ENCODE measurements around the gene TTC12. TPM values are rescaled to one million over a fixed set of nuclear protein-coding genes. Genes with fewer than 3 reads are reported as not detected.

Gene TTC12
- total and polyA plus RNA-seq, 2 of the 8 experiments (the other 6 are each of a cell fraction or from before 2014, with no cell fraction given): 4.7 to 9.0 TPM

DNA sequence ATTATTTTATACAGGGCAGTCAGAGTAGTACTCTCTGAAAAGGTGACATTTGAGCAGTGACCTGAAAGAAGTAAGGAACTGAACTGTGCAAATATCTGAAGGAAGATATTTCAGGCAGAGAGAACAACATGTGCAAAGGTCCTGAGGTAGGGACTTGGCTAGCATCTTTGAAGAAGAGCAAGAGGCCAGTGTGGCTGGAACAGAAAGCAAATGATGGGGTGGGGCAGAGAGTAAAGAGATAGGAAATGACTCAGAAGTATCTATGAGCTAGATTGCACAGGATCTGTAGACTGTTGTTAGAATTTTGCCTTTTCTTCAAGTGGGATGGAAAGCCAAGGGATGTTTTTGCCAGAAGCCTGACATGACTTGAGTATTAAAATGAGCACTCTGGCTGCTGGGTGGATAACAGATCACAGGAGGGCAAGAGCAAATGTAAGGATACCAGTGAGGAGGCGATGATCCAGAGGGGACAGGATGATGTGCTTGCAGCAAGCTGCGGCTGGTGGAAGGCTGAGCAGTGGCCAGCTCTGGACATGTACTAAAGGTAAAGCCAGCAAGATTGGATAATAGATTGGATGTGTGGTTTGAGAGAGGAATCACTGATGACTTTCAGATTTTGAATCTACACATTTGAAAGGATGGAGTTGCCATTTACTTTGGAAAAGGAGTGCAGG lies 33.2 kb upstream of the TTC12 start (continued):
- TF ChIP-seq, protein P1, sequence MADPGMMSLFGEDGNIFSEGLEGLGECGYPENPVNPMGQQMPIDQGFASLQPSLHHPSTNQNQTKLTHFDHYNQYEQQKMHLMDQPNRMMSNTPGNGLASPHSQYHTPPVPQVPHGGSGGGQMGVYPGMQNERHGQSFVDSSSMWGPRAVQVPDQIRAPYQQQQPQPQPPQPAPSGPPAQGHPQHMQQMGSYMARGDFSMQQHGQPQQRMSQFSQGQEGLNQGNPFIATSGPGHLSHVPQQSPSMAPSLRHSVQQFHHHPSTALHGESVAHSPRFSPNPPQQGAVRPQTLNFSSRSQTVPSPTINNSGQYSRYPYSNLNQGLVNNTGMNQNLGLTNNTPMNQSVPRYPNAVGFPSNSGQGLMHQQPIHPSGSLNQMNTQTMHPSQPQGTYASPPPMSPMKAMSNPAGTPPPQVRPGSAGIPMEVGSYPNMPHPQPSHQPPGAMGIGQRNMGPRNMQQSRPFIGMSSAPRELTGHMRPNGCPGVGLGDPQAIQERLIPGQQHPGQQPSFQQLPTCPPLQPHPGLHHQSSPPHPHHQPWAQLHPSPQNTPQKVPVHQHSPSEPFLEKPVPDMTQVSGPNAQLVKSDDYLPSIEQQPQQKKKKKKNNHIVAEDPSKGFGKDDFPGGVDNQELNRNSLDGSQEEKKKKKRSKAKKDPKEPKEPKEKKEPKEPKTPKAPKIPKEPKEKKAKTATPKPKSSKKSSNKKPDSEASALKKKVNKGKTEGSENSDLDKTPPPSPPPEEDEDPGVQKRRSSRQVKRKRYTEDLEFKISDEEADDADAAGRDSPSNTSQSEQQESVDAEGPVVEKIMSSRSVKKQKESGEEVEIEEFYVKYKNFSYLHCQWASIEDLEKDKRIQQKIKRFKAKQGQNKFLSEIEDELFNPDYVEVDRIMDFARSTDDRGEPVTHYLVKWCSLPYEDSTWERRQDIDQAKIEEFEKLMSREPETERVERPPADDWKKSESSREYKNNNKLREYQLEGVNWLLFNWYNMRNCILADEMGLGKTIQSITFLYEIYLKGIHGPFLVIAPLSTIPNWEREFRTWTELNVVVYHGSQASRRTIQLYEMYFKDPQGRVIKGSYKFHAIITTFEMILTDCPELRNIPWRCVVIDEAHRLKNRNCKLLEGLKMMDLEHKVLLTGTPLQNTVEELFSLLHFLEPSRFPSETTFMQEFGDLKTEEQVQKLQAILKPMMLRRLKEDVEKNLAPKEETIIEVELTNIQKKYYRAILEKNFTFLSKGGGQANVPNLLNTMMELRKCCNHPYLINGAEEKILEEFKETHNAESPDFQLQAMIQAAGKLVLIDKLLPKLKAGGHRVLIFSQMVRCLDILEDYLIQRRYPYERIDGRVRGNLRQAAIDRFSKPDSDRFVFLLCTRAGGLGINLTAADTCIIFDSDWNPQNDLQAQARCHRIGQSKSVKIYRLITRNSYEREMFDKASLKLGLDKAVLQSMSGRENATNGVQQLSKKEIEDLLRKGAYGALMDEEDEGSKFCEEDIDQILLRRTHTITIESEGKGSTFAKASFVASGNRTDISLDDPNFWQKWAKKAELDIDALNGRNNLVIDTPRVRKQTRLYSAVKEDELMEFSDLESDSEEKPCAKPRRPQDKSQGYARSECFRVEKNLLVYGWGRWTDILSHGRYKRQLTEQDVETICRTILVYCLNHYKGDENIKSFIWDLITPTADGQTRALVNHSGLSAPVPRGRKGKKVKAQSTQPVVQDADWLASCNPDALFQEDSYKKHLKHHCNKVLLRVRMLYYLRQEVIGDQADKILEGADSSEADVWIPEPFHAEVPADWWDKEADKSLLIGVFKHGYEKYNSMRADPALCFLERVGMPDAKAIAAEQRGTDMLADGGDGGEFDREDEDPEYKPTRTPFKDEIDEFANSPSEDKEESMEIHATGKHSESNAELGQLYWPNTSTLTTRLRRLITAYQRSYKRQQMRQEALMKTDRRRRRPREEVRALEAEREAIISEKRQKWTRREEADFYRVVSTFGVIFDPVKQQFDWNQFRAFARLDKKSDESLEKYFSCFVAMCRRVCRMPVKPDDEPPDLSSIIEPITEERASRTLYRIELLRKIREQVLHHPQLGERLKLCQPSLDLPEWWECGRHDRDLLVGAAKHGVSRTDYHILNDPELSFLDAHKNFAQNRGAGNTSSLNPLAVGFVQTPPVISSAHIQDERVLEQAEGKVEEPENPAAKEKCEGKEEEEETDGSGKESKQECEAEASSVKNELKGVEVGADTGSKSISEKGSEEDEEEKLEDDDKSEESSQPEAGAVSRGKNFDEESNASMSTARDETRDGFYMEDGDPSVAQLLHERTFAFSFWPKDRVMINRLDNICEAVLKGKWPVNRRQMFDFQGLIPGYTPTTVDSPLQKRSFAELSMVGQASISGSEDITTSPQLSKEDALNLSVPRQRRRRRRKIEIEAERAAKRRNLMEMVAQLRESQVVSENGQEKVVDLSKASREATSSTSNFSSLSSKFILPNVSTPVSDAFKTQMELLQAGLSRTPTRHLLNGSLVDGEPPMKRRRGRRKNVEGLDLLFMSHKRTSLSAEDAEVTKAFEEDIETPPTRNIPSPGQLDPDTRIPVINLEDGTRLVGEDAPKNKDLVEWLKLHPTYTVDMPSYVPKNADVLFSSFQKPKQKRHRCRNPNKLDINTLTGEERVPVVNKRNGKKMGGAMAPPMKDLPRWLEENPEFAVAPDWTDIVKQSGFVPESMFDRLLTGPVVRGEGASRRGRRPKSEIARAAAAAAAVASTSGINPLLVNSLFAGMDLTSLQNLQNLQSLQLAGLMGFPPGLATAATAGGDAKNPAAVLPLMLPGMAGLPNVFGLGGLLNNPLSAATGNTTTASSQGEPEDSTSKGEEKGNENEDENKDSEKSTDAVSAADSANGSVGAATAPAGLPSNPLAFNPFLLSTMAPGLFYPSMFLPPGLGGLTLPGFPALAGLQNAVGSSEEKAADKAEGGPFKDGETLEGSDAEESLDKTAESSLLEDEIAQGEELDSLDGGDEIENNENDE (IDR thresholded peaks at IDR 0.05; ENCODE audit: insufficient replicate concordance, low read length): no peak
